ENCODE measurements around the gene ZNF235. TPM values are rescaled to one million over a fixed set of nuclear protein-coding genes. Genes with fewer than 3 reads are reported as not detected.
"Not testable (repeated sequence)": the region's sequence is repeated elsewhere in the genome, so short reads cannot be mapped to it uniquely, and the experiment has no call there.

Gene ZNF235
- 2.7 and 3.6 TPM in 2 replicates for total RNA-seq

DNA sequence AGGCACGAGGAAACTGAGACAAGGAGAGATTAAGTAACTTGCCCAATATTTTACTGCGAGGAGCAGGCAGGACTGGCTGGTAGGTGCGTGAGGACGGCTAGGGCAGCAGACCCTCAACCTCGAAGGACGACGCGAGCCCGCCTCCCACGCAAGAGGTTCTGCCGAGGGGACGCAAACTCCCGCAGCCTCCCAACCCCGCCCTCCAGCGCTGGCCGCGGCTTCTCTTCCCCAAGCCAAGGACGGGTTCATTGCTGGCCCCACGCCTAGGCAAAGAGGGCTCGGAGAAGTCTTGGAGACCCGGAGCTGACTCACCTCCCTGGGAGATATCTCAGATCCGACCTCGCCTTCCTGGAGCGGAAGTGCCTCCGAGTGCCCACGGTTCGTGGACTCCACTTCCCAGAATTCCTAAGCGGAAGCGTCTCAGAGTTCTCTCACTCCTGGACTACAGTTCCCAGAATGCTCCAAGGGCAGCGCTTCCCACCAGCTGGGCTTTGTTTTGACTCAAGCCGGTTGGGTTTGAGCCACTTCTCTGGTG is at the start of gene ZNF235:
Gene ZNF235 (minus strand): TSS at position 367 of the 535 bp plus-strand sequence. CDS start 1,621 bp downstream, outside the sequence.
- DNase-seq (ENCODE audit: extremely low read depth, low read depth, low spot score), result peak; percentile 93

DNA sequence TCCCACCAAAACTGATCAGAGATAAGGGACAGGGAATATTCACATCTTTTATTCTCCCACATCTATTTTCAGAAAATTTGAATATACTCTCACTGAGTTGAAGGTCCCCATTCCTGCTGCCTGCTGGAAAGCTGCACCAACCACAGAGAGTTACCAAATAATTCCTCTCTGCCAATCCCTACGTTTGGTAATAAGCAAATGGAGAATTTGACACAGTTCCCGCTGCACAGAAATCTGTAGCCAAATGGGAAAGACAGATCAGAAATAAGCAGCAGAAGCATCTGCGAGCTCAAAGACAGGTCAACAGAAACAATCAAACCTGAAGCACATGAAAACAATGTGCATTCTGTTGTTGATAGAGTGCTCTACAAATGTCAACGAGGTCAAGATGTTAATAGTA is 41.7 kb upstream of the ZNF235 start:
- no peak for DNase-seq (ENCODE audit: extremely low read depth, low read depth, low spot score)

DNA sequence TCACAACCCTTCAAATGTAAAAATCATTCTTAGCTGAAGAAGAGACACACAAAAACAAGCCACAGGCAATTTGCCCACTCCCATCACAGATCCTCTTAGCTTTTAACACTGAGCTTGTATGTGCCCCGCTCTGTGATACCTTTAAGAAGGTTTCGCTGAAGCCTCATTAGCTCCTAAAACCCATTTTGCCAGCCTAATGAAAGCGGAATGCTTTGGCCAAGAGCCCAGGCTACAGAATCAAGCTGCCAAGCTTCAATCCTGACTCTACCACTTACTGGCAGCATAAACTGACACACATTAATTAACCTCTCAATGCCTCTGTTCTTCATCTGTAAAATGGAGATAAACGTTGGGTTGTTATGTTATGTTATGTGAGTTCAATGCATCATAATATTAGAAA is 41.1 kb upstream of the ZNF235 start:
- DNase-seq (ENCODE audit: extremely low read depth, low read depth, low spot score), result no peak

DNA sequence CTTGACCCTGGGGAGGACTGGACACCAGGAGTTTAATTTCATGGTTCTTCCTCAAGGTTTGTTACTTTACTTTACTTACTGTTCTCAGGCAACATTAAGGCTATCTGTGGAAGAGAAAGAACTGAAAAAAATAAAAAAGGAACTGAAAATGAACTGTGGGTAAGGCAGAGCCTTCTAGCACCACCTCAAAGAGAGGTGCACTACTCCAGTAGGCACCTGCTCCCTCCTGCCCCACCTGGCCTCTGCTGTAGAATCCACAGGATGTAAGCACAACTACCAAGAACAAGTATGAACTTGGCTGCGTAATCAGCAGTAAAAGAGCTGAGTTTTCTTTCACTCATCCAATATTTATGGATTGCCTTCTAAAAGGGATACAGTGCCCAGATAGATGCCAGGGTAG is 39.4 kb upstream of the ZNF235 start:
- no peak for DNase-seq (ENCODE audit: extremely low read depth, low read depth, low spot score)

DNA sequence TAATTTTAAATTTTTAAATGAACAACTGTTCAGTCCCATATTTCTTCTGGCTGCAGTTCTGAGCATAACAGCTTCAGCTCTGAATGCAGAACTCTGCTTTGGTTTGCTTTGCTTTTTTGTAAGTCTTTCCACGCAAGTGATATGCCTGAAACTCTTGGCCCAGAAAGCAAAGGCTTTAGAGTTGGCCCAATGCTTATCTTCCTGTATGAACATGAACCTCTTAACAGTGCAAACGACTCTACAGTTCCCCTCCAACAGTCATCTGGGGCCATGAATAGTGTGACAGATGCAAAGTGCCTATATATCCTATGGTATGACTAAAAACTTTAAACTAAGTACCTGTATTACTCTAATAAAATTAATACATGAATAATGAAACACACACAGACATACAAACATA is 37.0 kb upstream of the ZNF235 start:
- DNase-seq (ENCODE audit: extremely low read depth, low read depth, low spot score), result no peak

DNA sequence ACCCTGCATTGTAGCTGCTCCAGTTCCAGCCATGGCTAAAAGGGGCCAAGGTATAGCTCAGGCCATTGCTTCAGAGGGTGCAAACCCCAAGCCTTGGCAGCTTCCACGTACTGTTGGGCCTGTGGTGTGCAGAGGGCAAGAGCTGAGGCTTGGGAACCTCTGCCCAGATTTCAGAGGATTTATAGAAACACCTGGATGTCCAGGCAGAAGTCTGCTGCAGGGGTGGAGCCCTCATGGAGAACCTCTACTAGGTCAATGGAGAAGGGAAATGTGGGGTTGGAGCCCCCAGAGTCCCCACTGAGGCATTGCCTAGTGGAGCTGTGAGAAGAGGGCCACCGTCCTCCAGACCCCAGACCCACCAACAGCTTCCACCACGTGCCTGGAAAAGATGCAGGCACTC is 29.8 kb upstream of the ZNF235 start:
- not testable (repeated sequence) for DNase-seq (ENCODE audit: extremely low read depth, low read depth, low spot score)

DNA sequence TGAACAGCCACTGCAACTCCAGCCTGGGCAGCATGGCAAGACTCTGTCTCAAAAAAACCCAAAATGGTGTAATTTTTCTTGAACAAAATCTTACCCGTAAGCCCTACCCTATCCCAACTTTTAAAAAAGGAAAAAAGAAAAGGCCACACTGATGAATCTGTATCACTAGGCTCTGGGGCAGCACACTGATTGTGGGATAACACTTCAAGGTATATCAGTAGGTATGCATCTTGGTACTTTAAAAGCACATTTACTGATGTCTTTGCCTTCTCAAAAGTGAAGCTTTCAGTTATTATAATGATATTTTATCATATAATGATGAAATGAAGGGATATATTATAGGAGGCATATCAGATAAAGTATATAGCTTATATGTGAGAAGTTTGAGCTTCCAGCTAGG is 27.3 kb upstream of the ZNF235 start:
- DNase-seq (ENCODE audit: extremely low read depth, low read depth, low spot score), result no peak

DNA sequence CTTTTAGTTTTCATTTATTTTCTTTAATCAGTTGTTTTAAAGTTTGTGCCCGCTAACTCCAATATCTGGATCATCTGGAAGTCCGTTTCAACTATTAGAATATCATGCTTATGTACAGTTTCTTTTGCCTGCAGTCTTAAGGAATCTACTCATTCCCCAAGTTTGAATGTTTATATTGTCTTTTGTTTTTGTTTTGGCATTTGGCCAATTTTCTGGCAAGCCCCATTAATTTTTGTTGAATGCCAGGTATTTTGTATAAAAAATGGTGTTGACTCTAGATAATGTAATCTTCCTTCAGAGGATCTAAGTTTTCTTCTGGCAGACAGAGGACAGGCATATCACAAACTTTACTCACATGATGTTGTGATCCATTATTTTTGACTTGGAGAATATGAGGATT is 11.1 kb upstream of the ZNF235 start:
- DNase-seq (ENCODE audit: extremely low read depth, low read depth, low spot score), result no peak

DNA sequence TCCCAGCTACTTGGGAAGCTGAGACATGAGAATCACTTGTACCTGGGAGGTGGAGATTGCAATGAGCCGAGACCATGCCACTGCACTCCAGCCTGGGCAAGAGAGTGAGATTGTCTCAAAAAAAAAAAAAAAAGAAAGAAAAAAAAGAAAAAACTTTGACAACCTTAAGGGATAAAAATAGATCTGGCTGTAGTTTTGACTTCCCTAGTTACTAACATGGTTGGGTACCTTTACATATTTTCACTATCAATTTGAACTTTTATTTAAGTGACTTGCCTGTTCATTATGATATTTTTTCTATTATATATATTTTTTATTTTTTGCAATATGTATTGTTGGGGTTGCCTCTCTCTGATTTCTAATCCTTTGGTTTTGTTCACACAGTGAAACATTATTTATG is 8.4 kb upstream of the ZNF235 start:
- DNase-seq (ENCODE audit: extremely low read depth, low read depth, low spot score), result no peak

DNA sequence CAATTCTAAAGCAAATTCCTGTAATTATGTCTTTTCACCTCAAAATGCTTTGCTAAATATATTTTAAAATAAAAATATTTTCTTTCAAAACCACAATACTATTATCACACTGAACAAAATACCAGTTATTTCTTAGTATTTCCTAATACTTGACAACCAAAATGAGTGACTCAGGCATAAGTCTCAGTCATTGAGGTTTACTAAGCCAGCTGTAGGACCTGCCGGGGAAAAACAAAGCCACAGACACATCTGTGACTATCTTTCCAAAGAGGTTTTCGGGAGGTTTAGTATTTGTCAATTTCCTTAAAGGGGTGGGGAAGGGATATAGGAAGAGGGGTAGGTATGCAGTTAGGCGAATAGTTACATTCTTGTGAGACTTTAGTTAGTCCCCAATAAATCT is 3.2 kb upstream of the ZNF235 start:
- DNase-seq (ENCODE audit: extremely low read depth, low read depth, low spot score), result no peak

DNA sequence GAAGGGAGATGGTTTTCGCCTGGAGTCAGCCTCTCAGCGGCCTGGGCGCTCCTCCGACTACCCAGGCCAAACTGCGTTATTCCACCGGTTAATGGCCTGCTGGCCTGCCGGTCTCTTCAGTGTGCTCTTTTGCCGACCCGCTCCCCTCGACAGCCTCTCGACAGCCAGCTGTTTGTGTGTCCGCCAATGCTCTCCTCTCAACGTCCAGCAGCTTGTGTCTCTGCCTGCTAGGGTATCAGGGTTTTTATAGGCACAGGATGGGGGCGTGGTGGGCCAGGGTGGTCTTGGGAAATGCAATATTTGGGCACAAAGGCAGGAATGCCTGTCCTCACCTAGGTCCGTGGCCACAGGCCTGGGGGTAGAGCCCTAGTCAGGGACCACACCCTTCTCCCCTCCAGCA is 1.5 kb upstream of the ZNF235 start:
- no peak for DNase-seq (ENCODE audit: extremely low read depth, low read depth, low spot score)

DNA sequence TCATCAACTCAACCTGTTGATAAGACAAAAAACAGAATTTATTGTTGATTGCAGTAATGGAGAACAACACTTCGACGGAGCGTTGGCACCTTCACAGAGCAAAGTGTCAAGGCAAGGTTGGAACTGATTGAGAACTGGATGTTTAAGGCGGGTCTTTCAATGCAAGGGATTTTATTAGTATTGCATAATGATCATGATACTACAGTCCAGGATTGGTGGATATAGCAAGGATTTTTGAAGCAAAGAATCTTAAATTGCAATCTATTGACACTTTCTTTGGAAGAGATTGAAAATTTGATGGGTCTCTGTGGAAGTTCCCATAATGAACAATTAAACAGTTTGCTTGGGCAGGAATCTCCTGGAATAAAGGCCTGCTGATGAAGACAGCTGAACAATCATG is 632 bp upstream of the ZNF235 start:
- no peak for DNase-seq (ENCODE audit: extremely low read depth, low read depth, low spot score)

DNA sequence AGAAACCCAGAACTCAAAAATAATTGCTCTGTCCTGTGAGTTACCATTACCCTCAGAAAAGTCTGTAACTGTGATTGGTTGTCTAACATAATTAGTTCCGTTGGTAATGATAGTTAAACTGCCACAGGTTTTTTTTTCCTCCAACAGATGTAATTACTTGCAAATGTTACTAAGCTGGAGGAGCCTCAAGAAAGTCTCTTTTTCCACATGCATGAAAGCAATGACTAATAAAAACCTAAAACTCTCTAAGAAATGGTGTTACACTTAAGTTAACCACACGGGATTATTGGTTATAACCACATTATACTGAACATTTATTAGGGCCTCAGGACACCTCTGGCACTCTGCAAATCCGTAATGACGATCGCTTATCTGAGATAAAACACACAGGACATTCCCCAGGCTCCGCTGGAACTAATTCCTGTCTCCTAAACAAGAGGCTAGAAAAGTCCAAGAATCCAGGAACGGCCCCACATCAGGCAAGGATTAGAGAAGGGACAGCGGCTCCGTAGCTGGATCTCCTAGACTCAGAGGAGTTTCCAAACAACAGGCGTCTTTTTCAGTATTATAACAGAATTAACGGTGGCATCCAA is 753 bp downstream of the ZNF235 start:
- no peak for DNase-seq (ENCODE audit: extremely low read depth, low read depth, low spot score)

DNA sequence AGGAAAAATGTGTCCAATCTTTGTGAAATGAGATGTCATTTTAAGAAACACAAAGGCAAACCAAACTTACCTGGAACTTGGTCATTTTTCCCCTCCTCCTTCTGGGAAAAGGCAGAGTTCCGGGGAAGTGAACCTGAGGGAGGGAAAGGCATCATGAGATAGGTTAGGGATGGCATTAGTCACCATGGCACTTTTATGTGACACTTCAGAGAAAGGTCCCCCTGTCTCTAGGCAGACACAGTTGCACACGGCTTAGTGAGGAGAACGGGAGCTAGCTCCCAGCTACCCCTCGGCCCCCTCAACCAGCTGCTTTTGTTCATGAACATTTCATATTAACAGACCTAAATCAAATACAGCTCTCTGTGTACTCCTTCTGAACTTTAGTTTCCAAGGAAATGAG is 1.5 kb downstream of the ZNF235 start:
- no peak for DNase-seq (ENCODE audit: extremely low read depth, low read depth, low spot score)

DNA sequence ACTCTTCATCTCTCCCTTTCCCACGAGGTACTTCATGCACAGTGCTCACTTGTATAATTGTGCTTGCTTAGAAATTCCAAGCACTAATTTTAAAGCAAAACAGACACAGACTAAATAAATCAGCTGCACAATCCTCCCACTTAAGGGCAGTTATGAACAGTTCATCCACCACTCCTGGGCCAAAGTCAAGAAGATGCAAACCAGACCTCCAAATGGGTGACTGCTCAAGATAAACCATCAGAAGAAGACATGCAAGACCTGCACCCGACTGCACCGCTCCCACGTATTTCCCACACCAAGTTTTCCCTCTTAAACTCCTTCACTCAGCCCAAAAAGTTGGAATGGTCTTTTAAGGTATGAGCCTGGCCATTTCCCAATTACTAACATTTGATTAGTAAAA is 19.9 kb downstream of the ZNF235 start:
- DNase-seq (ENCODE audit: extremely low read depth, low read depth, low spot score), result no peak

DNA sequence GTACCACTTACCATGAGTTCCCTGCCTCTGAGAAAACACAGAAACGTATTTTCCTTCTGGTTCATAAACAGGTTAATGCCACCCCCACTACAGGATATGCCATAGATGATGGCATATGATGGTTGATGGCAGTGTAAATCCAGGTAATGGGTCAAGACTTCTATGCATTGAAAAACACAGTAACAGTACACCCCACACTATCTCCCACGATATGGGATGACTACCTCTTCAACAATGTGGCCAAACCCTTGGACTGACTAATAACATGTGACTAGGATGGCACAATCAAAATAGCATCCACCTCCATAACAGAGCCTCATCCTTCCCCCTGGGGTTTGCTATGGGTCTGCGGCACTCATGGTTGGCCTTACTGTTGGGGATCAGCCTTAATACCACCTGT is 22.0 kb downstream of the ZNF235 start:
- DNase-seq (ENCODE audit: extremely low read depth, low read depth, low spot score), result no peak

DNA sequence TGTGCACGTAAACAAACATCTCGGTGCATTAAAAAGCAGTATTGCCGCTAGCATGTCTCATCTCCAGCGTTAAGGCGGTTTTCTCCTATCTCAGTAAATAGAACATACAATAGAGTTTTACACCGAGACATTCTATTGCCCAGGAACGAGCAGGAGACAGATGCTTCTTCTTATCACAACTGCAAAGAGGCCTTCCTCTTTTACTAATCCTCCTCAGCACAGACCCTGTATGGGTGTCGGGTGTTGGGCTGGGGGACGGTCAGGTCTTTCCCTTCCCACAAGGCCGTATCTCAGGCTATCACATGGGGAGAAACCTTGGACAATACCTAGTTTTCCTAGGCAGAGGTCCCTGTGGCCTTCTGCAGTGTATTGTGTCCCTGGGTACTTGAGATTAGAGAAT is 23.9 kb downstream of the ZNF235 start:
- DNase-seq (ENCODE audit: extremely low read depth, low read depth, low spot score), result no peak

DNA sequence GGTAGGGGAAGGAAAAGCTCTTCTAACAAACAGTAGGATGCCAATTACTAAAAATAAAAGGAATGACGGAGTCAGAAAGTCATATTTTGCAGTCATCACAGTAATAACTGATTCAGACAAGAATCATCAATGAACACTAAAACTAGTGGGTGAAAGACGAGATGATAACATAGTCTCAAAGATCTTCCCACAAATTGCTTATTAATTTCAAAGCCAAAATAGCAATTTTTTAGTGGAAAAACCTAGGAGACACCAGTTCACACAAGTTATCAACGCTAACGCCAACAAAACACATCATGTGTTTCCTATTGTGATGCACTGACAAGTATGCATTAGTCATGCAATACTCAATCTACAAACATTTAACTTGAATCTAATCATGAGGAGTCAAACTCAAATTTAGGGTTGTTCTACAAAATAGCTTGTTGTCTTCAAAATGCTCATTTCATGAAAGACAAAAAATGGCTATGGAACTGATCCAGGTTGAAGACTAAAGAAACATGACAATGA is 26.6 kb downstream of the ZNF235 start:
- no peak for DNase-seq (ENCODE audit: extremely low read depth, low read depth, low spot score)

DNA sequence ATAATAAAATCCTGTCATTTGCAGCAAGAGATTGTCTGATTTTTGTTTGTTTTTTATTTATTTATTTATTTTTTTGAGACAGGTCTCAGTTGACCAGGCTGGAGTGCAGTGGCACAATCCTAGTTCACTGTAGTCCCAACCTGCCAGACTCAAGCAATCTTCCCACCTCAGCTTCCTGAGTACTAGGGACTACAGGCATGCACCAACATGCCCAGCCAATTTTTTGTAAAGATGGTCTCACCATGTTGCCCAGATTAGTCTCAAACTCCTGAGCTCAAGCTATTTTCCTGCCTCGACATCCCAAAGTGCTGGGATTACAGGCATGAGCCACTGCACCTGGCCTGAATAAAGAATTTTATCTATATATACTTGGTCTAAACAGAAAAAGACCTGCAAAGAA is 27.5 kb downstream of the ZNF235 start:
- DNase-seq (ENCODE audit: extremely low read depth, low read depth, low spot score), result no peak

DNA sequence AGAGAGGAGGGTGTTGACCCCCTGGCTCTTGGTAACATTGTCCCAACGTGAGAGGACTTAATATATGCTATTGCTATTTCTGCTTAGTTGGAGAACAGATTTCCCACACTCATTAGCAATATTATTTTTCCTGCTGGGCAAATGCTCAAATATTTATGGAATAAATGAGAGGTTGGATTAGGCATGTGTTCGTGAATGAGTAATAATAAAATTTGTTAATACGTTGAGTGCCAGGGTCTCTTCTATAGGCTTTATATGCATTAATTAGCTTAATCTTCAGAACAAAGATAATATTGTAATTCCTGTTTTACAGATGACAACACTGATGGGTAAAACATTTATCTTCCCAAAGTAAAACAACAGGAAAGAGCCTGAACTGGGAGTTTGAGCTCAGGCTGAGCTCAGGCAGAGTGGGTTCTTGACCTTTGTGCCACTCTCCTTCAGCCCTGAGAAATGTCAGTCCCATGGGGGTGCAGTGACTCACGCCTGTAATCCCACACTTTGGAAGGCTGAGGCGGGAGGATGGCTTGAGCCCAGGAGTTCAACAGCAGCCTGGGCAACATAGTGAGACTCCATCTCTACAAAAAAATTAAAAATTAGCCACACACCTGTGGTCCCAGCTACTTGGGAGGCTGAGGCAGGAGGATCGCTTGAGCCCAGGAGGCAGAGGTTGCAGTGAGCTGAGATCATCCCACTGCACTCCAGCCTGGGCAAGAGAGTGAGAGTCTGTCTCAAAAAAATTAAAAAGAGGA is 44.0 kb downstream of the ZNF235 start:
- no peak for DNase-seq (ENCODE audit: extremely low read depth, low read depth, low spot score)

DNA sequence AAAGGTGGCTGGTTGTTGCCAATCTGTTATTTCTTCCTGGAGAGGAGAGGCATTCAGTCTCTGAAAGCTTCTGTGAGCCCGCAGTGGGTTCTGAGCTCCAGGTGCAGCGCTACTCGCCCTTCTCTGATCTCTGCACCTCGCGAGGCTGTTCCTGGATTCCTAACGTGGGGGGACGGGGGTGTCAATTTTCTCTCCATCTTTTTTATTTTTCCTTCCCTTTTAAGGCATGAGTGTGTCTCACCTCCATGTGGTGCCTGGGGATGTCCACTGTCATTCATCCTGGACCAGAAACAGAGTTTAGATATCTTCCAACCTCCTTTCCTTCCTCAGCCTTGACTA is 44.5 kb downstream of the ZNF235 start:
- DNase-seq (ENCODE audit: extremely low read depth, low read depth, low spot score), result no peak

DNA sequence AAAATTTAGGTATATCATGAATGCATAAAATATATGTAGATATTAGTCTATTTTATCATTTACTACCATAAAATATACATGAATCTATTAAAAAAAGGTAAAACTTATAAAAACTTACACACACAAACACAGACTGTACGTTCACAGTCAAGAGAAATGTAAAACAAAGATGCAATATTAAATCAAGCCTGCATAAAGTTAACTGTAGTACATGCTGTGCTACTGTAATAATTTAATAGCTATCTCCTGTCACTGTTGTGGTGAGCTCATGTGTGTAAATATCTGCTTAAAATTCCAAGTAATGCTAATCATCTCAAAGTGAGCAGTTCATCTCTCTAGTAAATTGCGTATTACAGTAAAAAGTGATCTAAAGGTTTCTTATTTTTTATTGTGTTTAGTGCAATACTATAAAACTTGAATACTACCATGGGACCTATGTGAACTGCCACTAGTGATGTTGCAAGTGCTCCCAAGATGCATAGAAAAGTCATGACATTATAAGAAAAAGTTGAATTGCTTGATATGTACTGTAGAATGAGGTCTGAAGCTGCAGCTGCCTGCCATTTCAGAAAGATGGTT is 45.9 kb downstream of the ZNF235 start:
- no peak for DNase-seq (ENCODE audit: extremely low read depth, low read depth, low spot score)

Data from glomerular endothelial cell (primary cell).